AG08395 (cell line): ENCODE measurements around the gene SAMD10.
"Not testable (repeated sequence)": the region's sequence is repeated elsewhere in the genome, so short reads cannot be mapped to it uniquely, and the experiment has no call there.

ENCODE experiments used
- DNase-seq: peaks from one replicate; pipeline ENCODE4 v3.0.0; 2012; ENCODE audit warnings: mixed read lengths, low spot score

Gene SAMD10

GRCh38 chr20:63940472-63941266 is 38.8 kb downstream of the SAMD10 start:
- DNase-seq = no peak

DNA sequence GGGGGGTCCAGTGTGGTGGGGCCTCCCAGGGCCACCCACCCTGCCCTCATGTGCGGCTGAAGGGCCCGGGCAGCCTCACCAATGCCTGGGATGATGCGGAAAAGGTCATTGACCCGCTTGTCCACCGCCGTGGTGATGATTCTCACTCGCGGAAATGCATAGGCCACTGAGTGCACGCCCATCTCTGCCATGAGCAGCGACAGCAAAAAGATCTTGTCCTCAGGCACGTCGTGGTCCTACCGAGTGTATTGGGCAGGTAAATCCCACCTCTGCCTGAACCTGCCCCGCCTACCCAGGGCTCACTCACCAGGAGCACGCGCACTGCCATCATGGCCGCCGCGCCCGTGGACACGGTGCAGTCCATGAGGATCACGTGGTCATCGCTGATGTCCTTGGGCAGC is 39.4 kb downstream of the SAMD10 start:
- no peak for DNase-seq

DNA sequence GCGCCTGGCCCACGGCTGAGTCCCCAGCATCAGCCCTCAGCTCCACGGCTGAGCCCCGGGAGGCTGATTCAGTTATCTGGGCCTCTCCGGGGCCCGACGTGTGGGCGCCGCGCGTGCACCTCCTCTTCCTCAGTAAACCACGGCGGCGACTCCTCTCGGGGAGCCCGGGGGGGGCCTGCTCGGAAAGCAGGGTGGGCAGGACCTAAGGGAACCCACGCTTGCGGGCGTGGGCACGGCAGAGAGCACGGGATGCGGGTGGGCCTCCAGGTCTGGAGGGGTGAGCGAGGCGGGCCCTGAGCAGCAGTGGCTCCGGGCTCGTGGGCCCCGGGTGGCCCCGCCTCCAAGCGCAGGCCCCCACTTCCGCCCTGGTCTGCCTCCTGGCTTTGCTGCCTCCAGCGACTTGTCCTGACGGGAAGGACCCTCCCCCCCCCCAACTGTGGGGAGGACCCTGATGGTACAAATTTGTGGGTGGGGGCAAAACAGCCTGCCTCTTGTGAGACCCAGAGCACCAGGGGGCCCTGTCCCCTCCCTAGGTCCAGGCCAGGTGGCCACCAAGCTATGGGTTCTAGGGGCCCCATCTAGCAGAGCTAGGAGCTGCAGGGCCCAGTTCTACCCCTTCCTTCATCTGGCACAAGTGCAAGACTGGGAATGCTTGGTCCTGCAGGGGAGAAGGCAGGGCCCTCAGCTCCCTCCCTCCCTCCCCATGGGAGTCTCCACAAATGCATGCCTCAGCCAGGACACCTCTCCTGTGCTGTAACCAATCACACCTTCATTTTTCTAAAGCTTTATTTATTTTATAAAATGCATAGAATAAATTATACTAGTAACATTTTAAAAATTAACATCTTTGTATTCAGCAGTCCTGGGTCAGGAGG is 40.1 kb downstream of the SAMD10 start:
- DNase-seq = no peak

DNA sequence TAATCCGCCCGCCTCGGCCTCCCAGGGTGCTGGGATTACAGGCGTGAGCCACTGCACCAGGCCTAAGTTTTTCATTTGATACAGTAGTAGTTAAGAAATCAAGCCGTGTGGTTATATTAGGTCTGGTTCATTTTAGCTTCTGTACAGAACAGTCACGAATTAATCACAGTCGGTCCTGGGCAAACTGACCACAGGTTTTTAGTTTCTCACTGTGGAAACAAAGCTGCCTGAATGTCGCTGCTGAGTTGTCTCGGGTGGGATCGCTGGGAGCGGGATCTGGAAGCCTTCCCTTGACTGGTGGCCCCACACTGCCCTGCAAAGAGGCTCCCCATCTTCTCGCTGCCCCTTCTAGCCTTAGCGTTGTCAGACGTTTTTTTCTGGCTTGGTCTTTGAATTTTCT is 41.8 kb downstream of the SAMD10 start:
- DNase-seq = no peak

DNA sequence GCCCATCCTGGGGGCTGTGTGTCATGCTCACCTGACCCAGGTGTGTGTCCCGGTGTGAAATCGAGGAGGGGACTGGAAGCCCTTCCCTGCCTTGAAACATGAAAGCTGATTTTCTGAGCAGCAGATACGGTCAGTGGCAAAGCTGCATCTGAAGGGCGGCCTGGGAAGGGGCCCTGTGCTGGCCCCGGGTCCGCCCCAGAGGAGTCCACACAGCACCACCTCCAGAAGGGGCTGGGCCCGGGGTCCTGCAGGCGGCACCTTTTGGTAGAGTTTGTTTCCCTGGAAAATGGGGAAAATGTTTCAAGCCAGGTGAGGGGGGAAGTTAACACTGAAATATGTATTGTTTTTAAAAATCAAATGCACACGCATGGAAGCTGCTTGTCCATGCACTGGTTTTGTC is 44.0 kb downstream of the SAMD10 start:
- DNase-seq = no peak

- DNase-seq = no peak
These were observed 45.0 kb downstream of the SAMD10 start for GRCh38 chr20:63934271-63935068.

DNA sequence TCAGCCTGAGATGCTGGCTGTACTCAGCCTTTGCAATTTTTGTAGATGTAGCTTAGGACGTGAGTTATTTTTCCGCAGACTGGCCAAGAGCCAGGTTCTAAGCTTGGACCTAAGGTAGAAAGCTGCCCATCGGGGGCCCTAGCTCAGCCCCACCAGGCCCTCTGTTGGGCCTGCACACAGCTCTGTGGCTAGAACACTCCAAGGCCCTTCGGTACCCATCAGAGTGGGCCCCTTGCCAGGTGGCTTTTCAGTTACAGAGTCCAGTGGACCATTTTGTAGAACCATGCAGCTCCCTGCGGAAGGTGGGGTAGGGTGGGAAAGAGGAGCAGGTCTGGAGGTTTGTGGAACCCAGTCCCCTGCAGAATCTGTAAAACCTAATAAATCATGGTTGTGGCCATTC is 45.8 kb downstream of the SAMD10 start:
- DNase-seq = no peak

DNA sequence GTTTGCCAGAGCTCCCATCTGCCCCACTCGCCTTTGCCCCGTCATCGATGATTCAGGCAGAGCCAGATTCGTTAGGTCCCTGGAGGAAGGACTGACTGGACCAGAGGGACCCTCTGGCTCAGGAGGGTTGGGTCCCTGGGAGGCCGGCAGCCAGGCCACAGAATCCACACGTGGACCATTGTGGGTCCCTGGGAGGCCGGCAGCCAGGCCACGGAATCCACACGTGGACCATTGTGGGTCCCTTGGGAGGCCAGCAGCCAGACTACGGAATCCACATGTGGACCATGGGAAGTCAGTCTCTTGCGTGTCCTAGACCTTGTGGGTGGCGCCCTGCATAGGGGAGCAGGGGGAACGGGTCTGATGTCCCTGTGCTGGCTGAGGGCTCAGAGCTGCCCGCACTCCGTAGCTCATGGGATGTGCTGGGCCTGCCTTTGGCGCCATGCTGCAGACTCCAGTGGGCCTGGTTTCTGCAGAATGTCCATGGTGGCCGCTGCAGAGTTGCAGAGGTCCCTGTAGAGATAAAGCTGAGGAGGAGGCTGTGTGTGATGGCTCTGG is 46.8 kb downstream of the SAMD10 start:
- no peak for DNase-seq

- no peak for DNase-seq
These were observed 47.7 kb downstream of the SAMD10 start for GRCh38 chr20:63931735-63932134.

GRCh38 chr20:63930971-63931553 is 48.4 kb downstream of the SAMD10 start:
- DNase-seq = no peak

DNA sequence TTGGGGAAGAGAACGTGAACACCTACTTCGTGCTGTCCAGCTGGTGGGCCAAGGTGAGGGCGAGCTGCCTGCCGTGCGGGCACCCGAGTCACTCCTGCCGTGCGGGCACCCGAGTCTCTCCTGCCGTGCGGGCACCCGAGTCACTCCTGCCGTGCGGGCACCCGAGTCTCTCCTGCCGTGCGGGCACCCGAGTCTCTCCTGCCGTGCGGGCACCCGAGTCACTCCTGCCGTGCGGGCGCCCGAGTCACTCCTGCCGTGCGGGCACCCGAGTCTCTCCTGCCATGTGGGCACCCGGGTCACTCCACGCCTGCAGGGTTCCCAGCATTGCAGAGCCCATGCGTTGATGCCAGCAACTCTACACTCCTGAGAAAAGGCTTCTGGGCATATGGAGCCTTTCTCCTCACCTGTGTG is 50.0 kb downstream of the SAMD10 start:
- not testable (repeated sequence) for DNase-seq

DNA sequence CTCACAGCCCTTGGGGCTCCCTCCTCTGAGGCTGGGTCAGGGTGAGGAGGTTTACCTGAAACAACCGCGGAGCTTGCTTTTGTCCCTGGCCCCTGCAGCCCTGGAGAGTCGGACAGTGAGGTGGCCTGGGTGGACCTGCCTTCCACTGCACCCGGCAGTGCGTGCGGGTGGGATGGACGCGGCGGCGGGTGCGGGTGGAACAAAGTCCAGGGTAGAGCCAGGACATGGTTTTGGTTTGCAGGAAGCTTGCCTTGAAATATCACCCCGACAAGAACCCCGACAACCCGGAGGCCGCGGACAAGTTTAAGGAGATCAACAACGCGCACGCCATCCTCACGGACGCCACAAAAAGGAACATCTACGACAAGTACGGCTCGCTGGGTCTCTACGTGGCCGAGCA is 50.4 kb downstream of the SAMD10 start:
- no peak for DNase-seq

GRCh38 chr20:63926298-63926697 is 53.1 kb downstream of the SAMD10 start:
- no peak for DNase-seq

DNA sequence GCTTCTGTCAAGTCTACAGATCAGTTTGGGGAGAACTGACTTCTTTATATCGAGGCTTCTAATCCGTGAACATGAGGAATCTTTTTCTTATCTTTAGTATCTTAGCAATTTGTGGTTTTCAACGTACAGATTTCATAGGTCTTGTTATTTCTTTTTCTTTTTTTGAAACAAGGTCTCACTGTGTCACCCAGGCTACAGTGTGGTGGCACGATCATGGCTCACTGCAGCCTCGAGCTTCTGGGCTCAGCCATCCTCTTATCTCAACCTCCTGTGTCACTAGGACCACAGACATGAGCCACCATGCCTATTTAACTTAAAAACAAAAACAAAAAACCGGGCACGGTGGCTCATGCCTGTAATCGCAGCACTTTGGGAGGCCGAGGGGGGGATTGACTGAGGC is 55.2 kb downstream of the SAMD10 start:
- no peak for DNase-seq
